ENCODE results near the gene FOXD2.

GRCh38 chr1:47407481-47407880 lies 30.4 kb upstream of the FOXD2 start:
- TF ChIP-seq CTCF (IDR thresholded peaks at IDR 0.05), result no peak
- TF ChIP-seq POLR2A (IDR thresholded peaks at IDR 0.05), result no peak
